H1 (cell line): ENCODE measurements around the gene YRDC. TPM values are rescaled to one million over a fixed set of nuclear protein-coding genes. Genes with fewer than 3 reads are reported as not detected.

Experiments
- CTCF ChIA-PET: fragments of 300-600 bp; sonication (Branson Sonifier 250); formaldehyde crosslinking; loops from one replicate; lab custom pipeline; 2021; ENCODE audit not compliant: partially characterized antibody; lab: Charles Lee
- POLR2A ChIA-PET: fragments of 300-600 bp; sonication (Branson Sonifier 250); formaldehyde crosslinking; loops from one replicate; lab custom pipeline; 2021; ENCODE audit warnings: inconsistent platforms; ENCODE audit not compliant: partially characterized antibody; lab: Charles Lee
- DNase-seq, 2 experiments: peaks; one replicate each; pipeline versions ENCODE4 v3.0.0 to v3.0.0-alpha.2; 2010 to 2022; ENCODE audit warnings: low spot score in 2 of 2, low read depth in 1 of 2, mixed read lengths in 1 of 2
- FAIRE-seq: peaks from 2 replicates; lab custom pipeline; 2011; peaks lifted over from hg19 to GRCh38; lab: Jason Lieb, UNC
- H2AFZ ChIP-seq: 2 replicates; pipeline ENCODE4 v1.8.1; 2012; ENCODE audit warnings: low read length, inconsistent platforms
- H2AK5ac ChIP-seq: 2 replicates; pipeline ENCODE4 v1.6.1; 2013; ENCODE audit warnings: low read depth, low read length
- H2BK120ac ChIP-seq: replicated peaks from 2 replicates; pipeline ENCODE3; 2013; ENCODE audit warnings: low read depth, low read length, inconsistent platforms
- H2BK12ac ChIP-seq: 2 replicates; pipeline ENCODE4 v1.6.1; 2013; ENCODE audit warnings: low read depth, low read length
- H2BK15ac ChIP-seq: 2 replicates; pipeline ENCODE4 v1.6.1; 2013; ENCODE audit warnings: low read length
- H2BK20ac ChIP-seq: 2 replicates; pipeline ENCODE4 v1.6.1; 2013; ENCODE audit warnings: low read length
- H2BK5ac ChIP-seq: 2 replicates; pipeline ENCODE4 v1.6.1; 2013; ENCODE audit warnings: low read depth, low read length
- H3K14ac ChIP-seq: 2 replicates; pipeline ENCODE4 v1.6.1; 2013; ENCODE audit warnings: inconsistent platforms; ENCODE audit not compliant: insufficient read length
- H3K18ac ChIP-seq: 2 replicates; pipeline ENCODE4 v1.6.1; 2013; ENCODE audit warnings: low read length; ENCODE audit errors: extremely low read depth
- H3K23ac ChIP-seq: 2 replicates; pipeline ENCODE4 v1.6.1; 2013; ENCODE audit warnings: inconsistent platforms; ENCODE audit not compliant: insufficient read length
- H3K23me2 ChIP-seq: 2 replicates; pipeline ENCODE4 v1.6.1; 2013; ENCODE audit warnings: low read depth, low read length
- H3K27ac ChIP-seq: 2 replicates; pipeline ENCODE4 v1.6.1; 2011; ENCODE audit warnings: low read depth, low read length, inconsistent platforms
- H3K27me3 ChIP-seq, 4 experiments: replicated peaks in 1 of 4; 1 replicate in 1 of 4; 2 replicates in 3 of 4; pipeline versions ENCODE4 v1.6.1 to v1.8.1; 2011 to 2013; ENCODE audit warnings: low read length in 3 of 4, mild to moderate bottlenecking in 3 of 4, inconsistent platforms in 2 of 4, mixed read lengths in 2 of 4, moderate library complexity in 1 of 4; ENCODE audit not compliant: control insufficient read depth in 3 of 4, insufficient read depth in 3 of 4; ENCODE audit errors: extremely low read depth in 1 of 4
- H3K36me3 ChIP-seq, 4 experiments: 2 replicates each; pipeline versions ENCODE4 v1.6.1 to v1.8.1; 2011 to 2013; ENCODE audit warnings: mild to moderate bottlenecking in 4 of 4, low read length in 3 of 4, moderate library complexity in 2 of 4, control low read depth in 1 of 4, inconsistent platforms in 1 of 4; ENCODE audit not compliant: insufficient read depth in 4 of 4, control insufficient read depth in 2 of 4
- H3K4ac ChIP-seq: replicated peaks from 2 replicates; pipeline ENCODE3; 2013; ENCODE audit warnings: low read length, low read depth, mixed read lengths, inconsistent platforms; ENCODE audit not compliant: insufficient read length
- H3K4me1 ChIP-seq, 4 experiments: replicated peaks in 1 of 4; 1 replicate in 1 of 4; 2 replicates in 3 of 4; pipeline versions ENCODE4 v1.6.1 to v1.8.1; 2011 to 2013; ENCODE audit warnings: low read length in 3 of 4, inconsistent platforms in 2 of 4, mixed read lengths in 1 of 4; ENCODE audit not compliant: insufficient read depth in 4 of 4, control insufficient read depth in 3 of 4
- H3K4me2 ChIP-seq, 2 experiments: 2 replicates each; pipeline versions ENCODE4 v1.6.1 to v1.8.1; 2011 to 2013; ENCODE audit warnings: low read depth in 2 of 2, low read length in 2 of 2, control low read depth in 1 of 2, inconsistent platforms in 1 of 2, mild to moderate bottlenecking in 1 of 2; ENCODE audit not compliant: insufficient read depth in 1 of 2
- H3K4me3 ChIP-seq, 4 experiments: fragments of 200-600, 300-600 bp in 1 of 4; sonication (generic), shearing (Covaris generic), sonication (Bioruptor Twin) in 1 of 4; 2 replicates each; pipeline versions ENCODE4 v1.5.1 to v1.8.1; 2011 to 2016; ENCODE audit warnings: low read length in 4 of 4, low read depth in 3 of 4, control low read depth in 2 of 4, inconsistent platforms in 2 of 4, mild to moderate bottlenecking in 2 of 4, mixed read lengths in 1 of 4, moderate library complexity in 1 of 4; ENCODE audit not compliant: insufficient read depth in 2 of 4; ENCODE audit errors: extremely low read depth in 1 of 4
- H3K56ac ChIP-seq: replicated peaks from 2 replicates; pipeline ENCODE3; 2013; ENCODE audit warnings: low read depth, mild to moderate bottlenecking, mixed read lengths, low read length, inconsistent platforms; ENCODE audit not compliant: insufficient read length
- H3K79me1 ChIP-seq: 2 replicates; pipeline ENCODE4 v1.6.1; 2013; ENCODE audit warnings: low read depth, low read length, control low read depth
- H3K79me2 ChIP-seq, 2 experiments: 2 replicates each; pipeline versions ENCODE4 v1.6.1 to v1.8.1; 2012 to 2013; ENCODE audit warnings: low read length in 2 of 2, mild to moderate bottlenecking in 2 of 2, inconsistent platforms in 1 of 2; ENCODE audit not compliant: insufficient read depth in 2 of 2, control insufficient read depth in 1 of 2
- H3K9ac ChIP-seq, 4 experiments: replicated peaks in 1 of 4; 1 replicate in 1 of 4; 2 replicates in 3 of 4; pipeline versions ENCODE4 v1.6.1 to v1.8.1; 2011 to 2013; ENCODE audit warnings: low read depth in 3 of 4, low read length in 3 of 4, control low read depth in 2 of 4, mild to moderate bottlenecking in 2 of 4, moderate library complexity in 2 of 4, inconsistent platforms in 1 of 4; ENCODE audit errors: extremely low read depth in 1 of 4
- H3K9me3 ChIP-seq, 2 experiments: 2 replicates each; pipeline versions ENCODE4 v1.6.1 to v1.8.1; 2012 to 2013; ENCODE audit warnings: mild to moderate bottlenecking in 2 of 2, moderate library complexity in 2 of 2, control low read depth in 1 of 2, inconsistent platforms in 1 of 2, low read depth in 1 of 2, low read length in 1 of 2, mixed read lengths in 1 of 2; ENCODE audit not compliant: insufficient read depth in 2 of 2
- H4K20me1 ChIP-seq, 2 experiments: replicated peaks in 1 of 2; 2 replicates each; pipeline versions ENCODE3 to v1.8.1; 2011 to 2013; ENCODE audit warnings: inconsistent platforms in 2 of 2, low read length in 2 of 2, mild to moderate bottlenecking in 1 of 2; ENCODE audit not compliant: insufficient read depth in 2 of 2, control insufficient read depth in 1 of 2
- H4K5ac ChIP-seq: 2 replicates; pipeline ENCODE4 v1.6.1; 2013; ENCODE audit warnings: low read length, low read depth, mixed read lengths, inconsistent platforms; ENCODE audit not compliant: insufficient read length
- H4K8ac ChIP-seq: 2 replicates; pipeline ENCODE4 v1.8.0; 2013; ENCODE audit warnings: mild to moderate bottlenecking, moderate library complexity, low read length, inconsistent platforms; ENCODE audit not compliant: insufficient read depth; ENCODE audit errors: extremely low read depth
- H4K91ac ChIP-seq: replicated peaks from 2 replicates; pipeline ENCODE3; 2013; ENCODE audit warnings: low read length, mixed read lengths, inconsistent platforms; ENCODE audit not compliant: insufficient read length
- CEBPB ChIP-seq: IDR thresholded peaks from 2 replicates; pipeline ENCODE4 v1.6.1; 2012; ENCODE audit warnings: low read depth, low read length
- JUN ChIP-seq: IDR thresholded peaks from 2 replicates; pipeline ENCODE4 v1.6.1; 2011; ENCODE audit warnings: low read depth, mild to moderate bottlenecking, improper control_type of control experiment, low read length
- KDM4A ChIP-seq: IDR thresholded peaks from one replicate; pipeline ENCODE4 v1.7.1; 2012; ENCODE audit warnings: low read depth, mild to moderate bottlenecking, moderate library complexity, low read length, inconsistent platforms; ENCODE audit not compliant: severe bottlenecking
- NANOG ChIP-seq: IDR thresholded peaks from 2 replicates; pipeline ENCODE4 v1.6.1; 2011; ENCODE audit warnings: low read length, low read depth, mild to moderate bottlenecking, inconsistent platforms; ENCODE audit not compliant: insufficient read depth, poor library complexity, severe bottlenecking
- RBBP5 ChIP-seq: IDR thresholded peaks from 2 replicates; pipeline ENCODE4 v1.7.1; 2012; ENCODE audit warnings: low read depth, mild to moderate bottlenecking, inconsistent platforms, low read length, moderate library complexity, borderline replicate concordance
- RNF2 ChIP-seq: fragments of 200-900, 300-1000 bp; sonication (generic); IDR thresholded peaks from 2 replicates; pipeline ENCODE4 v1.7.1; 2016; ENCODE audit warnings: borderline replicate concordance, low read depth, mild to moderate bottlenecking, antibody characterized with exemption, low read length; ENCODE audit not compliant: poor library complexity, severe bottlenecking; ENCODE audit errors: missing control alignments
- SAP30 ChIP-seq: fragments of 300-600 bp; sonication (generic); IDR thresholded peaks from 2 replicates; pipeline ENCODE4 v1.7.1; 2012; ENCODE audit warnings: low read length, moderate library complexity, mild to moderate bottlenecking, inconsistent platforms; ENCODE audit not compliant: insufficient read depth, insufficient replicate concordance
- SP2 ChIP-seq: IDR thresholded peaks from 2 replicates; pipeline ENCODE4 v1.6.1; 2012; ENCODE audit warnings: mild to moderate bottlenecking, low read length, inconsistent platforms
- WGBS, 2 experiments: shearing (Covaris generic) in 1 of 2; methylation state at CpG; one replicate each; pipeline versions ENCODE4 v1.1.6 to v1.1.7; 2013 to 2015; ENCODE audit warnings: low lambda C conversion rate in 2 of 2, mixed read lengths in 2 of 2, inconsistent platforms in 1 of 2, low coverage in 1 of 2, missing lambda C conversion rate in 1 of 2; ENCODE audit not compliant: insufficient replicate concordance in 2 of 2, insufficient coverage in 1 of 2, insufficient read length in 1 of 2; ENCODE audit errors: extremely low coverage in 1 of 2, missing lambda C conversion rate in 1 of 2; 5-methylcytosine and 5-hydroxymethylcytosine counted together
- polyA plus RNA-seq, 7 experiments: library from polyadenylated mRNA; depleted of rRNA in 3 of 7; stranded (reverse) in 5 of 7; unstranded in 2 of 7; fragments of >200 nt in 5 of 7; fragments of 200-250 nt in 2 of 7; gene quantifications; 1 replicate in 5 of 7; 2 replicates in 1 of 7; 4 replicates in 1 of 7; pipeline versions ENCODE4 v1.2.1 to v1.2.3, GENCODE V29; 2011 to 2013; ENCODE audit warnings: missing spikeins in 2 of 7, mixed read lengths in 2 of 7
- total RNA-seq: library from RNA; stranded (reverse); fragmentation: NEBNext Ultra II Directional; extraction: Animal tissue kit (Norgen Biotek cat#: 25700); gene quantifications from 2 replicates; pipeline ENCODE4 v1.2.1, GENCODE V29; 2021
- TF ChIP-seq, protein P1 (sequence below), 3 experiments: IDR thresholded peaks; 1 replicate in 2 of 3; 2 replicates in 1 of 3; pipeline versions ENCODE4 v1.5.1 to v1.6.1; 2011; ENCODE audit warnings: low read length in 3 of 3, mild to moderate bottlenecking in 3 of 3, inconsistent platforms in 2 of 3, low read depth in 1 of 3, moderate library complexity in 1 of 3; ENCODE audit not compliant: insufficient read depth in 1 of 3; ENCODE audit errors: control extremely low read depth in 1 of 3
- TF ChIP-seq, protein P2 (sequence below): IDR thresholded peaks from 2 replicates; pipeline ENCODE4 v1.6.1; 2012; ENCODE audit warnings: inconsistent platforms

Gene YRDC
- total and polyA plus RNA-seq, 2 of the 8 experiments (the other 6 are each of a cell fraction or from before 2014, with no cell fraction given): 21.1 to 21.6 TPM

DNA sequence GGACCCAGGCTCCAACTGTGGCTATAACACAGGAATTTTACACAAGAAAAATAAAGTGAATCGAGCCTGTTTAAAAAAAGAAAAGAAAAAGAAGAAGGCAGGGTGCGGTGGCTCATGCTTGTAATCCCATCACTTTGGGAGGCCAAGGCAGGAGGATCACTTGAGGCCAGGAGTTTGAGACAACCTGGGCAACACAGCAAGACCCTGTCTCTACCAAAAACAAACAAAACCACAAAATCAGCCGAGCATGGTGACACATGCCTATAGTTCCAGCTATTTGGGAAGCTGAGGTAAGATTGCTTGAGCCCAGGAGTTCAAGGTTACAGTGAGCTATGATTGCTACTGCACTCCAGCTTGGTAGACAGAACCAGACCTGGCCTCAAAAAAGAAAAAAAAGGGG, 33.6 kb upstream of the YRDC start:
- H3K79me2 ChIP-seq: peaks cover 0 to 2% of the 10 kb centered on the region in 2 experiments; a peak in 2 of 4 replicates
- no peak for FAIRE-seq
- TF ChIP-seq RNF2 (no peak), KDM4A (no peak), NANOG (no peak), RBBP5 (no peak), SP2 (no peak), CEBPB (no peak), SAP30 (no peak), JUN (no peak)
- TF ChIP-seq, protein P1, sequence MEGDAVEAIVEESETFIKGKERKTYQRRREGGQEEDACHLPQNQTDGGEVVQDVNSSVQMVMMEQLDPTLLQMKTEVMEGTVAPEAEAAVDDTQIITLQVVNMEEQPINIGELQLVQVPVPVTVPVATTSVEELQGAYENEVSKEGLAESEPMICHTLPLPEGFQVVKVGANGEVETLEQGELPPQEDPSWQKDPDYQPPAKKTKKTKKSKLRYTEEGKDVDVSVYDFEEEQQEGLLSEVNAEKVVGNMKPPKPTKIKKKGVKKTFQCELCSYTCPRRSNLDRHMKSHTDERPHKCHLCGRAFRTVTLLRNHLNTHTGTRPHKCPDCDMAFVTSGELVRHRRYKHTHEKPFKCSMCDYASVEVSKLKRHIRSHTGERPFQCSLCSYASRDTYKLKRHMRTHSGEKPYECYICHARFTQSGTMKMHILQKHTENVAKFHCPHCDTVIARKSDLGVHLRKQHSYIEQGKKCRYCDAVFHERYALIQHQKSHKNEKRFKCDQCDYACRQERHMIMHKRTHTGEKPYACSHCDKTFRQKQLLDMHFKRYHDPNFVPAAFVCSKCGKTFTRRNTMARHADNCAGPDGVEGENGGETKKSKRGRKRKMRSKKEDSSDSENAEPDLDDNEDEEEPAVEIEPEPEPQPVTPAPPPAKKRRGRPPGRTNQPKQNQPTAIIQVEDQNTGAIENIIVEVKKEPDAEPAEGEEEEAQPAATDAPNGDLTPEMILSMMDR (IDR thresholded peaks at IDR 0.05; ENCODE audit: control extremely low read depth in 1 of 3, insufficient read depth in 1 of 3, low read depth in 1 of 3, low read length in 3 of 3): no peak
- TF ChIP-seq, protein P2, sequence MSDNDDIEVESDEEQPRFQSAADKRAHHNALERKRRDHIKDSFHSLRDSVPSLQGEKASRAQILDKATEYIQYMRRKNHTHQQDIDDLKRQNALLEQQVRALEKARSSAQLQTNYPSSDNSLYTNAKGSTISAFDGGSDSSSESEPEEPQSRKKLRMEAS: no peak

More for the DNA sequence above, 33.6 kb upstream of the YRDC start:
- 91% methylated on average over 3 of the region's 3 CpGs; no CpG with 5 or more reads in 1 of the 2 experiments for WGBS, 2 experiments
- H3K4ac ChIP-seq: no peak overlapping the region
- no peak overlapping the region for H4K91ac ChIP-seq
- H2BK15ac ChIP-seq: no peak overlapping the region
- ChIA-PET POLR2A (interaction anchor here (1.5 kb wide), 1 partner anchor 18 kb away, joined by 3 read pairs; the partner anchor contains the start of gene MTF1), CTCF (interaction anchor here (0.7 to 1.2 kb wide), 2 partner anchors 30 to 371 kb away, joined by 3 read pairs; no protein-coding TSS in a partner anchor)
- no peak overlapping the region for H2BK5ac ChIP-seq
- no peak overlapping the region for H3K56ac ChIP-seq
- no peak overlapping the region for H3K14ac ChIP-seq
- H3K4me1 ChIP-seq: no peaks in the 10 kb centered on the region
- H3K27ac ChIP-seq: no peak overlapping the region
- H3K18ac ChIP-seq: no peak overlapping the region
- H2AFZ ChIP-seq: no peak overlapping the region
- no peak overlapping the region for H3K4me2 ChIP-seq
- no peak overlapping the region for H3K4me3 ChIP-seq
- H2BK20ac ChIP-seq: no peak overlapping the region
- no peak overlapping the region for H4K5ac ChIP-seq
- H2BK12ac ChIP-seq: no peak overlapping the region
- peaks cover 4 to 8% of the 10 kb centered on the region in 2 experiments for H4K20me1 ChIP-seq
- H3K79me1 ChIP-seq: no peaks in the 10 kb centered on the region
- H2BK120ac ChIP-seq: no peak overlapping the region
- H3K36me3 ChIP-seq: peaks cover 5 to 20% (median 14%) of the 10 kb centered on the region in 4 experiments; a peak in 6 of 8 replicates
- H3K23ac ChIP-seq: no peak overlapping the region
- H3K23me2 ChIP-seq: no peaks in the 10 kb centered on the region
- H3K9ac ChIP-seq: no peak overlapping the region
- no peak for DNase-seq
- no peak overlapping the region for H4K8ac ChIP-seq
- no peak overlapping the region for H2AK5ac ChIP-seq
- no peaks in the 10 kb centered on the region for H3K9me3 ChIP-seq
- H3K27me3 ChIP-seq: no peaks in the 10 kb centered on the region
